Breast epithelium (tissue), 3 donors: Measurements from ENCODE around the gene GNG14.

Experiments used
- CTCF ChIP-seq, 3 donors: fragments of 450-650 bp; IDR thresholded peaks; one replicate each; pipeline ENCODE4 v1.5.1; 2016 to 2017; ENCODE audit warnings: antibody characterized with exemption in 3 of 3, mild to moderate bottlenecking in 3 of 3, moderate library complexity in 3 of 3
- POLR2A ChIP-seq: fragments of 450-650 bp; IDR thresholded peaks from one replicate; pipeline ENCODE4 v1.6.1; 2016; ENCODE audit warnings: antibody characterized with exemption, mild to moderate bottlenecking, moderate library complexity
- POLR2AphosphoS5 ChIP-seq, 3 donors: sonication (generic); formaldehyde crosslinking; IDR thresholded peaks; one replicate each; pipeline ENCODE4 v1.6.1; 2017; ENCODE audit warnings: antibody characterized with exemption in 3 of 3

- no peak for TF ChIP-seq CTCF (IDR thresholded peaks at IDR 0.05)
- TF ChIP-seq POLR2A: no peak
- no peak for TF ChIP-seq POLR2AphosphoS5 (IDR thresholded peaks at IDR 0.05)
Measured at GRCh38 chr19:12668932-12669269, 18.9 kb upstream of the GNG14 start.
